GM12891 (cell line): Measurements from ENCODE around the gene ARHGAP6.
"Not testable (repeated sequence)": the region's sequence is repeated elsewhere in the genome, so short reads cannot be mapped to it uniquely, and the experiment has no call there.

Experiments used
- DNase-seq: peaks from one replicate; pipeline ENCODE4 v3.0.0; 2011; ENCODE audit warnings: low spot score; ENCODE audit not compliant: insufficient read length
- FAIRE-seq: peaks from 2 replicates; lab custom pipeline; 2011; peaks lifted over from hg19 to GRCh38; lab: Jason Lieb, UNC
- PAX5 ChIP-seq: IDR thresholded peaks from 2 replicates; pipeline ENCODE4 v1.6.1; 2011; ENCODE audit warnings: low read length, moderate library complexity, mild to moderate bottlenecking; ENCODE audit not compliant: insufficient read depth, severe bottlenecking
- POLR2A ChIP-seq: IDR thresholded peaks from 2 replicates; pipeline ENCODE4 v1.6.1; 2011; ENCODE audit warnings: low read depth, low read length, control low read depth
- POLR2AphosphoS5 ChIP-seq: IDR thresholded peaks from 2 replicates; pipeline ENCODE4 v1.6.1; 2011; ENCODE audit warnings: low read depth, low read length, control low read depth
- POU2F2 ChIP-seq: IDR thresholded peaks from 2 replicates; pipeline ENCODE4 v1.6.1; 2011; ENCODE audit warnings: low read depth, mild to moderate bottlenecking, control low read depth, low read length, moderate library complexity
- SPI1 ChIP-seq: IDR thresholded peaks from 2 replicates; pipeline ENCODE4 v1.6.1; 2011; ENCODE audit warnings: low read depth, low read length, control low read depth
- TAF1 ChIP-seq: IDR thresholded peaks from 2 replicates; pipeline ENCODE4 v1.6.1; 2011; ENCODE audit warnings: low read depth, low read length, control low read depth

Gene ARHGAP6

DNA sequence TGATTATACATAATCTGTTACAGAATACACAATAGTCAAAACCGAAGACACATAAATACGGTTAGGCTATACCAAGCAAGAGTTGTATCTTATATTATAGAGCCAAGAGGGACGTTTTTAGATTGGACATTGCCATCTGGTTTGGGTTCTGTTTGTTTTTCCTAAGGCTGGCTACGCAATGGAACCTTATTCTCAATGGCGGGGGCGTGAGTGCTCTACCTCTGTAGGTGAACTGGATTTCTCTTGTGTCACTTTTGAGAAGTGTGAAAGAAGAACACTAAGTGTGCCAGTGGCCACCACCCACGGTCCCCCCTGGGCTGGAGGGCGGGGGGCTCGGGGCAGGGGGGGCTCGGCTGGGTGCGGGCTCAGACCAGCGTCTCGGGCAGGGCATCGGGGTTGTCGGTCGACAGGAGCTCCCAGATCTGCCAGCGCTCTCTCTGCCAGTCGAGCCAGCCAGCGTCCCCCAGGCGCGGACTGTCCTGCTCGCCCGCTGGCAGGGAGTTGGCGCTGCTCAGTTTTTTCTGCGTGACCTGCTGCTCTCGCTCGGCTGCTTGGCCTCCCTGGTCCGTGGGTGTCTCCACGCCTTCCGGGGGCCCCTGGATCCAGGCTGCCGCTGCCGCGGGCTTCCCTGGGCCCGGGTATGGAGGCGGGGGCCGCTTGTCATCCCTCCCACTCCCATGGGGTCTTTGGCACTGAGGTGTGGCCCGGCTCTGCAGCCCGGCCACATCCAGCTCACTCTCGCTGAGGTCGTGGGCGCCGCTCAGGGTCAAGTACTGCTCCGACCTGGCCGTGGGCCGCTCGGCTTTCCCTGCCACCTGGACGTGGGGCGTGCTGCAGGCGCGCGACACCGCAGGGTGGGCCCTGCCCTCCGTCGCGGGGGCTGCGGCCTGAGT, 527.0 kb downstream of the ARHGAP6 start:
- TF ChIP-seq TAF1: no peak
- no peak for TF ChIP-seq PAX5
- no peak for TF ChIP-seq POLR2A
- TF ChIP-seq POLR2AphosphoS5: no peak
- no peak for TF ChIP-seq SPI1
- TF ChIP-seq POU2F2: no peak
- DNase-seq (no peak), FAIRE-seq (no peak)

DNA sequence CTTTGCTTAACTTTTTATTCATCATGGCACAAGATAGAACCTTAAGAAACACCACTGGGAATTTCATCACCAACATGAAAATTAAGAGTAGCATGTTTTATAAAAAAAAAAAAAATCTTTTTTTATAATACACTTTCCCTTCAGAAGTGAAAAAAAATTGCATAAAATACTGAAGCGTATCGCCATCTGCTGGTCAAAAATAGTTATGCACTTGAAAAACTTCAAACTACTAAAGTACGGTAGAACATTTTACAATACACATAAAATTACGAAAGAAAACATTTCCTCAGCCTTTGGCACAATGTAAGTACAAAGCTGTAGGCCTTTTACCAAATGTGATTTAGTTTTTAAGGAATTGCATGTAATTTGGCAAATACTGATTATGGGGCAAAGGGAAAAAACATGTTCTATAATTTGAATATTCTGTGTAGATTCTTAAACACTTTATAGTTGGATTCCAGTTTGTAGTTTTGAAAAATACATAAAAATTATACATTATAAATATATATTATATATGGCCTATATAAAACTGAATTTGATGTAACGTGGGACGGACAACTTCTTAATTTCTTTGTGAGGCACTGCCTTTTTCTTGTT, 528.1 kb downstream of the ARHGAP6 start:
- TF ChIP-seq PAX5 (no peak), POLR2AphosphoS5 (no peak), POLR2A (no peak), POU2F2 (no peak), TAF1 (no peak), SPI1 (no peak)
- FAIRE-seq (no peak), DNase-seq (no peak)

DNA sequence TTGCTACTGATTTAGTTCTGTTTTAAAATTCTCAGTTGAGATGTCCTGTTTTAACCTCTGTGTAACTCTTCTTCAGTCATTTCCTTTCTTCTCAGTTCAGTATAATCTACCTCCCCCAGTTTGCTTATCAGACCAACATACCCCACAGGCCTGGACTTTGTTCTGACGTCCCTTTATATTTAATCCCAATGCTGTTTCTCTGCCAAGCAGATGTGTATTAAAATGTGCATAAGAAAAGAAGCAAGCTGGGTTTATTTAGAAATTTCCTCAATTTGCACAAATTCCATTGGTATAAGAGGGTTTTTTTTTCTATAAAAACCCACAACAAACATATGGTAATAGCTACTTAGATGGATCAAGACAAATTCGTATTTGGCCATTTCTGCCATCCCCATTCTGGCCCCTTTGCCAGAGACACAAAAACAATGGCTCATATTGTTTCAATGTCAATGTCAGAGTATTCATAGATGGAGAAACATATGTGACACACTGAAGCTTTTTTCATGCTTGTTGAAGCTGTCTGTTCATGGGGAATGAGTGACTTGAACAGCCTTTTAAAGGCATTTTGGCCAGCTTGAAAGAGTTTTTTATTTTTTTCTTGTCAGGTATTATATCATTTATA, 530.0 kb downstream of the ARHGAP6 start:
- FAIRE-seq: no peak
- no peak for DNase-seq
- TF ChIP-seq POU2F2: no peak
- TF ChIP-seq POLR2A: no peak
- TF ChIP-seq PAX5: no peak
- no peak for TF ChIP-seq TAF1
- TF ChIP-seq SPI1: no peak
- TF ChIP-seq POLR2AphosphoS5: no peak

DNA sequence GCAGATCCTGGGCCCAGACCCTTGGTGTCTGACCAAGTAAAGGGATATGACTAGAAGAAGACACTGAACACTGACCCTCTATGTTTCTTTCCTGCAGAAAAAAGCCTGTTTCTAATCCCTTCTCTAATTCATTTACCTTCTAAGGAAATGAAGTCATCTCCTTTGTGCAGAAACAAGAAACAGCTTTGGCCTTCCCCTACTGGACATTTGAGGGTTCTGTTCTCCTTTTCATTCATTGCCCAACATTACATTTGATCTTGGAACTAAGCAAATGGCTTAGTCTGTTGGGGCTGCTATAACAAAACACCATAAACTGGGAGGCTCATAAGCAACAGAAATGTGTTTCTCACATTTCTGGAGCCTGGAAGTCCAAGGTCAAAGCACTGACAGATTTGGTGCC, 534.6 kb downstream of the ARHGAP6 start:
- TF ChIP-seq SPI1: no peak
- no peak for TF ChIP-seq POLR2A
- no peak for TF ChIP-seq PAX5
- TF ChIP-seq TAF1: no peak
- no peak for TF ChIP-seq POU2F2
- TF ChIP-seq POLR2AphosphoS5: no peak
- FAIRE-seq (no peak), DNase-seq (no peak)

DNA sequence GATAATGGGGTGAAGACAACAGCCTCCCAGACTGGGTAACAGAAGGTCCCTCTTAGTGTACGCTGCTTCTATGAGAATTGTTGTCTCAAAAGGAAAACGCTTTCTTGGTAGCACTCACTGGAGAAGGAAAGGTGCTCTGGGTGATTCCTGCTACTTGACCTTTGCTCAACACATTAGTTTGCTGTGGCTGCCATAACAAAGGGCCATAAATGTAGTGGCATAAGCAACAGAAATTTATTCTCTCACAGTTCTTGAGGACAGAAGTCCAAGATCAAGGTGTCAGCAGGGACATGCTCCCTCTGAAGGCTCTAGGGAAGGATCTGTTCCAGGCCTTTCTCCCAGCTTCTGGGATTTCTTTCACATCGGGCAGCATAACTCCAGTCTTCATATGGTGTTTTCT, 535.6 kb downstream of the ARHGAP6 start:
- no peak for DNase-seq
- no peak for TF ChIP-seq POLR2A
- no peak for TF ChIP-seq SPI1
- TF ChIP-seq POU2F2: no peak
- no peak for TF ChIP-seq TAF1
- TF ChIP-seq POLR2AphosphoS5: no peak
- no peak for TF ChIP-seq PAX5
- no peak for FAIRE-seq

DNA sequence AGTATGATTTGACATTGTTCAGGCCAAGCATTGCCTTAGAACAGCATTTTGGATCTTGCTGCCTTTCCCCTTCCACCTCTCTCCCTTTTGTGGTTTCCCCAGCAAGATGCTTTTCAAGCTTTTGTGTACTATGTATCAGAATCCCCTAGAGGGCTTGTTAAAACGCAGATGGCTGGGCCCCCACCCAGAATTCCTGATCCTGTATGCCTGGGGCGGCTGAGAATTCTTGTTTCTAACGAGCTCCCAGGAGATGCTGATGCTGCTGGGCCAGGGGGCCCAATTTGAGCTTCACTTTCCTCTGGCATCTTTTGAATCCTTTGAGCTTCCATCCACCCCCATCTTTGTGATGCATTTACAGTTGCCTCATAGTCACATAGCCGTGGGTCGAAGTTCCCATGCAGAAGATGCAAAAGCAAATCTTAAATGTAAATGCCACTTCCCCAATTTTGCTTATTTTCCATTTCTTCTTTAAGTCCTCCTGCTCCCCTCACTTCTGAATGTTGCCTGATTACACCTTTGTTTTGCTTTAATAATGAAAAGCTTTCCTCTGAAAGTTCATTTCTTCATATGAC, 536.1 kb downstream of the ARHGAP6 start:
- no peak for TF ChIP-seq POU2F2
- TF ChIP-seq POLR2AphosphoS5: no peak
- no peak for TF ChIP-seq TAF1
- TF ChIP-seq SPI1: 0 out of 2 replicates have a peak, but pooled peaks have one; percentile 18
- TF ChIP-seq POLR2A: no peak
- TF ChIP-seq PAX5: no peak
- no peak for FAIRE-seq
- DNase-seq: no peak

DNA sequence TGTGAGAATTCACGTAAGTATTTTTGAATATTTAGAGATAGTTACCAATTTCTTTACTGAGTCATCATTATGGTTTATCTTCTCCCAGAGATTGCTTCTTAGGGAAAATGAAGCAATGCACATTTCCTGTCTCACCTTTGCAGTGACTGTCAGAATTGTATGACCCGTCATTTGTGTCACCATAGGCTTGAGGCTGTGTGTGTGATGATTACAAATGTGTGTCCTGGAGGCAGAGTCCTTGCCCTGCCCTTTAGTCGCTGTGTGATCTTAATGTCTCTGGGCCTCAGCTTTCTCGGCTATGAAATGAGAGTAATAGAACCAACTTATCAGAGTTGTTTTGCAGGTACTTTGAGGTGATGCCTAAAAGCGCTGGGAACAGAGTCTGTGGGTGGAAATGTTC, 540.7 kb downstream of the ARHGAP6 start:
- no peak for TF ChIP-seq POU2F2
- no peak for TF ChIP-seq SPI1
- TF ChIP-seq PAX5: no peak
- no peak for TF ChIP-seq POLR2AphosphoS5
- FAIRE-seq (no peak), DNase-seq (no peak)

DNA sequence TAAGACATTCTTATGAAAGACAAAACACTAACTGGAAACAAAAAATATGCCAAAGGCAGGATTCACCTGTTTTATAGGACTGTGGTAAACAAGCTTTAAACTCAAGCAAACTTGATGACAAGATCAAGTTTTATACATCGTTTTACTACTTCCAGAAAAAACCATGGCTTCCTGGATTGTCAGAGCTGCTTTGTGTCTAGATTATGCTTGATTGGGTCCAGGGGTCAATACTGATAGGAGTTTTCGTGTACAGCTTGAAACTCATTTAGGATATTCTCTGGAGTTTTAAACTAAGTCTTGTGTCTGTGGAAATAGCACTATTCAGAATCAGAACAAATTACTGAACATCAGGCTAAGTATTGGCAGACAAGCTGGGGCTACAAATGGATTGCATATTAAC, 541.6 kb downstream of the ARHGAP6 start:
- no peak for TF ChIP-seq TAF1
- no peak for TF ChIP-seq POLR2A
- no peak for TF ChIP-seq POLR2AphosphoS5
- no peak for TF ChIP-seq POU2F2
- no peak for TF ChIP-seq PAX5
- TF ChIP-seq SPI1: no peak
- DNase-seq (no peak), FAIRE-seq (no peak)

DNA sequence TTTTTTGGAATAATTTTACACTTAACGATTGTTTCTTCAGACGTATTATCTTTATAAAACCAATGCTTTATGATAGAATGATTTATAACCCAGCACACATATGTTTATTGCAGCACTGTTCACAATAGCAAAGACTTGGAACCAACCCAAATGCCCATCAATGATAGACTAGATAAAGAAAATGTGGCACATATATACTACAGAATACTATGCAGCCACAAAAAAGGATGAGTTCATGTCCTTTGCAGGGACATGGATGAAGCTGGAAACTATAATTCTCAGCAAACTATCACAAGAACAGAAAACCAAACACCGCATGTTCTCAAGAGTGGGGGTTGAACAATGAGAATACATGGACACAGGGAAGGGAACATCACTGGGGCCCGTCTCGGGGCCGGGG, 542.6 kb downstream of the ARHGAP6 start:
- DNase-seq, FAIRE-seq: not testable (repeated sequence)
